Gastrocnemius medialis (tissue), 4 donors: ENCODE measurements around the gene BCL7A.

Experiments used
- POLR2A ChIP-seq, 2 donors: fragments of 450-650 bp; IDR thresholded peaks; one replicate each; pipeline ENCODE4 v1.6.1; 2017; ENCODE audit warnings: antibody characterized with exemption in 2 of 2, mild to moderate bottlenecking in 2 of 2, moderate library complexity in 2 of 2
- TF ChIP-seq, protein P1 (sequence below), 5 experiments: fragments of 450-650 bp in 3 of 5; fragments of 200-600 bp in 2 of 5; sonication (generic) in 2 of 5; IDR thresholded peaks in 4 of 5; conservative IDR thresholded peaks in 1 of 5; 1 replicate in 4 of 5; 2 replicates in 1 of 5; pipeline ENCODE4 v1.5.1; 2016 to 2019; ENCODE audit warnings: antibody characterized with exemption in 5 of 5, mild to moderate bottlenecking in 3 of 5, moderate library complexity in 3 of 5

DNA sequence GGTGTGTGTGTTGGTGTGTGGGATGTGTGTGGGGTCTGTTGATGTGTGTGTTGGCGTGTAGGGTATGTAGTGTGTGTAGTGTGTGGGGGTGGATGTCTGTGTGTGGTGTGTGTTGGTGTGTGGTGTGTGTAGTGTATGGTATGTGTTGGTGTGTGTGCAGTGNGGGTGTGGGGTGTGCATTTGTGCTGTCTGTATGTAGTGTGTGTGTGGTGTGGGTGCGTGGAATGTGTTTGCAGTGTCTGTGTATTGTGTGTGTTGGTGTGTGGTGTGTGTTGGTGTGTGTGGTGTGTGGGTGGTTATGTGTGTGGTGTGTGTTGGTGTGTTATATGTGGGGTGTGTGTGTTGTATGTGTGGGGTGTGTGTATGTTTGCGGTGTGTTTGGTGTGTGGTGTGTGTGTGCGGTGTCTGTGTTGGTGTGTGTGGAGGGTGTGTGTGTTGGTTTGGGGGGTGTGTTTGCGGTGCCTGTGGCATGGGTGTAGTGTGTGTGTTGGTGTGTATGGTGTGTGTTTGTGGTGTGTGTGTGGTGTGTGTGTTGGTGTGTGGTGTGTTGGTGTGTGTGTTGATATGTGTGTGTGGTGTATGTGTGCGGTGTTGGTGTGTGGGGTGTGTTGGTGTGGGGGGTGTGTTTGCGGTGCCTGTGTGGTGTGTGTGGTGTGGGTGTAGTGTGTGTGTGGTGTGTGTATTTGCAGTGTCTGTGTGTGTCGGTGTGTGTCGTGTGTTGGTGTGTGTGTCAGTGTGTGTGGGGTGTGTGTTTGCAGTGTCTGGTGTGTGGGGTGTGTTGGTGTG is 71.6 kb downstream of the BCL7A start:
- TF ChIP-seq, protein P1, sequence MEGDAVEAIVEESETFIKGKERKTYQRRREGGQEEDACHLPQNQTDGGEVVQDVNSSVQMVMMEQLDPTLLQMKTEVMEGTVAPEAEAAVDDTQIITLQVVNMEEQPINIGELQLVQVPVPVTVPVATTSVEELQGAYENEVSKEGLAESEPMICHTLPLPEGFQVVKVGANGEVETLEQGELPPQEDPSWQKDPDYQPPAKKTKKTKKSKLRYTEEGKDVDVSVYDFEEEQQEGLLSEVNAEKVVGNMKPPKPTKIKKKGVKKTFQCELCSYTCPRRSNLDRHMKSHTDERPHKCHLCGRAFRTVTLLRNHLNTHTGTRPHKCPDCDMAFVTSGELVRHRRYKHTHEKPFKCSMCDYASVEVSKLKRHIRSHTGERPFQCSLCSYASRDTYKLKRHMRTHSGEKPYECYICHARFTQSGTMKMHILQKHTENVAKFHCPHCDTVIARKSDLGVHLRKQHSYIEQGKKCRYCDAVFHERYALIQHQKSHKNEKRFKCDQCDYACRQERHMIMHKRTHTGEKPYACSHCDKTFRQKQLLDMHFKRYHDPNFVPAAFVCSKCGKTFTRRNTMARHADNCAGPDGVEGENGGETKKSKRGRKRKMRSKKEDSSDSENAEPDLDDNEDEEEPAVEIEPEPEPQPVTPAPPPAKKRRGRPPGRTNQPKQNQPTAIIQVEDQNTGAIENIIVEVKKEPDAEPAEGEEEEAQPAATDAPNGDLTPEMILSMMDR (IDR thresholded peaks at IDR 0.05 in 4 of 5, conservative IDR thresholded peaks at IDR 0.05 in 1 of 5), result no peak
- TF ChIP-seq POLR2A (IDR thresholded peaks at IDR 0.05), result no peak
